Amniotic epithelial cell (primary cell): ENCODE results near the gene RHEX.

Experiments used
- DNase-seq: peaks from one replicate; pipeline ENCODE4 v3.0.0-alpha.2; 2010; ENCODE audit warnings: low read depth

Gene RHEX

GRCh38 chr1:206116873-206117150, 63.8 kb downstream of the RHEX start:
- DNase-seq = no peak

DNA sequence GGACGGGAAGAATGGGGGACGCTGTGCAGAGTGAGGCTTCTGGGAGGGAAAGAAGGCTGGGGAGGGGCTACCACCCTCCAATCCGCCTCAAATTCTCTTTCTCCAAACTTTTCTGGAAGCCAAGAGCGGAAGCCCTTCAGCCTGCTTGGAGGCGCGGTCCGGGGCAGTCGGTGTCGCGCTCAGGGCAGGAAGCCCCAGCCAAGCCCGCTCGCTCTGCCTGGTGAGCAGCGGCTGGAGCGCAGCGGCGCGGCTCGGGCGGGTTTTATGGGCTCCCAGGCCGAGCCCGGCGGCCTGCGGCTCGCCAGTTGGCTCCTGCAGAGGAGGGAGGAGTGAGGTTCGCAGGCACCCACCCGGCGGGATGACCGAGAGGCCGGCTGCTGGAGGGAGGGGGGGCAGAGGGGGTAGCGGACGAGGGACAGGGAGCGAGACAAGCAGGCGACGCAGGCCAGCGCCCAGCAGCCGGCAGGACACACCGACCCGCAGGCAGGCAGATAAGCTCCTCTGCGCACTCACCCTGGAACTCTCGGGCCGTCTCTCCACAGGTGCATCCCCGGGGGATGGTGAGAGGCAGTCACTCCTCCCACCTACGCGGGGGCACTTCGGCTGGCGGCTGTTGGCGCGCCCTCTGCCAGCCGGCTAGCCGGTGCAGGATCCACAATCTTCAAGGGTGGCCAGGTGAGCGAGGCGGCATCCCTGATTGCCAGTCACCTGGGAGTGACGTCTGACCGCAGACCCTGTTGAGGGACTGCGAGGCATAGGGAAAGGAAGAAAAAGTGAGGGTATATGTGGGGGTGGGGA, 64.4 kb downstream of the RHEX start, which contains the start of gene AVPR1B:
Gene AVPR1B (minus strand): TSS at position 238 of the 798 bp plus-strand sequence. CDS start 498 bp downstream, outside the sequence.
- no peak for DNase-seq

- no peak for DNase-seq
Measured at GRCh38 chr1:206120406-206120805, 67.4 kb downstream of the RHEX start.

DNA sequence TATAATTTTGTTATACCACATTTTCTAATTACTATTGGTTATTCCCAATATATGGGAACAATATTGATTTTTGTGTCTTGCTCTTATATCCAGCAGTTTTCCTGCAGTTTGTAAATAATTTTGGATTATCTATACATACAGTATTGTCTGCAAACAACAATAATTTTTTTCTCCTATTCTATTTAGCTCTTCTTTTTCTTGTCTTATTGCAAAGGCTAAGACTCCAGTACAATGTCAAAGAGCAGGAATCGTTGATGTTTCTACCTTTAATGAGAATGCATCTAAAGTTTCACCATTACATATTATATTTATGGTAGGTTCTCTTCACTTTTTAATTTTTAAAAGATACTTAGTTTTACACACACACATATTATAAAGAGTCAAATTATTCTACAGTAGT, 68.3 kb downstream of the RHEX start:
- DNase-seq = no peak

DNA sequence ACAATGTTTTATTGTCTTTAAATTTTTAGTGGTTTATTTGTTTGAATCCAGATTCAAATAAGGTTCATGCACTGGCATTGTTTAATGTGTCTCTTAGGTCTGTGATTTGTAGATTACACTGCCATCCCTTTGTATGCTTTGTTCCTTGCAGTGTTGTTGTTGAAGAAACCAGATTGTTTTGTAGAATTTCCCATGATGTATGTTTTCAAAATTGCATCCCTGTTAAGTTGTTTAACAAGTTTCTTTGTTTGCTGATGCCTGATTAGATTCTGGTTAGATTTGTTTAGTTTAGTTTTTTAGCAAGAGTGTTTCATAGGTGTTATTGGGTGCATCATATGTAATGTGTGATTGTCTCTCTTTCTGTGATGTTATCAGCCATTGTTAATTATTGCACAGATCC, 69.7 kb downstream of the RHEX start:
- no peak for DNase-seq

GRCh38 chr1:206125346-206125745, 72.4 kb downstream of the RHEX start:
- no peak for DNase-seq

DNA sequence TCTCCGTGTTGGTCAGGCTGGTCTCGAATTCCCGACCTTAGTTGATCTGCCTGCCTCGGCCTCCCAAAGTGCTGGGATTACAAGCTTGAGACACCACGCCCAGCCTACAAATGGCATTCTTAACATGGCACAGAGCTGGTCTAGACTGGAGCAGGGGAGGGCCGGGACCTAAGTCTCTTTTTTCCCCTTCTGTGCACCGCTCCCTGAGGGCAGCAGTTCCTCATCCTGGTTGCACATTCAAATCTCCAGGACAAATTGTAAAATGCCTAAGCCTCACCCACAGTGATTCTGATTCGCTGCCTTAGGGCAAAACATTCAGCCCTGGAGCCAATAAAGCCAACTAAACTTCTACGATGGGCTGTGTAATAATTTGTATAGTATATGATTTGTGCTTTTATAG, 74.4 kb downstream of the RHEX start:
- DNase-seq = no peak

- no peak for DNase-seq
Measured at GRCh38 chr1:206128196-206128595, 75.2 kb downstream of the RHEX start.

DNA sequence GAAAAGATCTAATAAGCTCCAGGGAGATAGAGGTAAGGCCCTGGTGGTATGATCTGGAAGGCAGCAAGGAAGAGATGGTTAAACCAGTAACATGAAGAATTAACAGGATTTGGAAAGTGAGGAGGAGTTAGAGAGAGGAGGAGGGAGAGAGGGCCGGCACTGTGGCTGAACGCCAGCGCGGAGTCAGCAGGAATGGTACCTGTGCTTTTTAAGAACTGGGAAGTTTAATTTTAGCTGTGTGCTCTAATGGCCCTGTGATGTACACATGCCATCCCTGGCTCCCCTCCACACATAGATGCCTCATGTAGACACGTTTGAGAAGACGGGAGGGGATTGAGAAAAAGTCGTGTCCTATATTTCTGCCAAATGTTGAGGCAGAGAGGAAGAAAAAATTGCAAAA, 78.1 kb downstream of the RHEX start:
- no peak for DNase-seq

DNA sequence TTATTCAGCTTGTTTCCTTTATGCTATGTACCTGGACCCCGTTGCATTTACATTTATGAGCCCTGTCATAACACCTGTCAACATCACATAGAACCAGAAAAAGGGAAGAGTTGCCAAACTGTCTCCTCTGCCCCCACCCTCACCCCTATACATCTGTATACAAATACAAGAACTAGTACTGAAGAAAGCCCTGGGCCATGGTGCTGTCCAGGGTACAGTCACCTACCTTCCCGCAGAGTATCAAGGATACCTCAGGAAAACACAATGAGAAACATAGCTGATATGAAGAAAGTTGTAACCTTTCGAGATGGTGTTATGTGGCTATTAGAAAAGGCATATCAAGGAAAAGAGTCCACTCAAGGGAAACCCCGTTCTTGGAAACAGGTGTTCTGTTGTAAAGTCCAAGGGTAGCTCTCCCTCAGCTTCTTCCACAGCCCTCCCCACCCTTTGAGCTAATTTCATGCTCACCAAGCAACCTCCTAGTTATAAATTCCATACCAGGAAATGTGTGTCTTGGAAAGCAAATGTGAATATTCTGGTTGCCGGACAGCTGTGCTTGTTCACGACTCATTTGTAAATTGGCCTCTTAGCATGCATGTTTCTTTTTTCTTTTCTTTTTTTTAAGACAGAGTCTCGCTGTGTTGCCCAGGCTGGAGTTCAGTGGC, 80.9 kb downstream of the RHEX start:
- DNase-seq = no peak

DNA sequence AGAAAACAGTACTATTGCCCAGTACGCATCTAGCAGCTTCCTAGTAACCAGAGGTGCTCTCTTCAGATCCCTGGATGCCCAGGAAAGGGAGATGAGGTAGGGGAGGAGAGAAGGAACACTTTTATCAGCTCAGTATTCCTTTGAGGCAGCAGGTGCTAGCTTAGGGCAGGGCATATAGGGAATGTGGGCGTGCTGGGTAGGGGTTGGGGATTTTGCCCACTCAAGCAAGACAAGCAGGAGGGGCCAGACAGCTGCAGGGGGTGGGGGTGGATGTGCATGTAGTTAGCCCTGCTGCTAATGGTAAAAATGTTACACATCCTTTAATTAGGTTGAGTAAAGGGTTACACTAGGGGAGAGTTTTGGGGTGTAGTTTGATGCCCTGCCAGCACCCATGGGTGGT, 82.3 kb downstream of the RHEX start:
- DNase-seq = no peak

- DNase-seq = no peak
Measured at GRCh38 chr1:206136241-206136640, 83.3 kb downstream of the RHEX start.

GRCh38 chr1:206142011-206142410, 89.0 kb downstream of the RHEX start:
- DNase-seq = no peak

- DNase-seq = no peak
Measured at GRCh38 chr1:206142770-206143169, 89.8 kb downstream of the RHEX start.

DNA sequence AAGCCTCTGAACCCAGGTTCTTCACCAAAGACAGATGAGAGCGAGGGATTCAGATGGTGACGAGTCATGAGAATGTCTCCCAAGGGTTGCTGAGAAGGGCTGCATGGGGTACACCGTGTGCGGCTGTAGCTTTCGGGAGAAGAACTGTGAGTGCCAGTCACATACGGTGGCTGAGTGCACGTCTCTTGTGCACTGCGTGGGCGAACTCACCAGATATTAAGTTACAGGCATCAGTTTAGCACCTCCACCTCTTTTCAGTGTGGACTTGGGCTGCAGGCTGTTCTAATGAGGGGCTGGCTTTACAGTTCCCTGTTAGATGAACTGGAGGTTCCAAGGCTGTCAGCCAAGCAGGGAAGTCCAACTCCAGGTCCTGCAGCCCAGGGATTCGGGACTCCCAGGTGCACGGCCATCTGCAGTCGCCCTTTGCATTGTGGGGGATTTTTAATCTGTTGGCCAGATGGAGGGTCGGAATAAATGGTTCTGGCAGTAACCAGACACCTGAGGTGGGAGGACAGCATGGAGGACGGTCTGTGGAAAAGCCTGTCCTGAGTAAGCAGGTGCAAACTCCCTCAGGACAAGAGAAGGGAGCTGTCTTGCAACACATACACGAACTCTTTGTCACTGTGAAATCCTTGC, 90.7 kb downstream of the RHEX start:
- DNase-seq = no peak

GRCh38 chr1:206144605-206145004, 91.6 kb downstream of the RHEX start:
- no peak for DNase-seq

DNA sequence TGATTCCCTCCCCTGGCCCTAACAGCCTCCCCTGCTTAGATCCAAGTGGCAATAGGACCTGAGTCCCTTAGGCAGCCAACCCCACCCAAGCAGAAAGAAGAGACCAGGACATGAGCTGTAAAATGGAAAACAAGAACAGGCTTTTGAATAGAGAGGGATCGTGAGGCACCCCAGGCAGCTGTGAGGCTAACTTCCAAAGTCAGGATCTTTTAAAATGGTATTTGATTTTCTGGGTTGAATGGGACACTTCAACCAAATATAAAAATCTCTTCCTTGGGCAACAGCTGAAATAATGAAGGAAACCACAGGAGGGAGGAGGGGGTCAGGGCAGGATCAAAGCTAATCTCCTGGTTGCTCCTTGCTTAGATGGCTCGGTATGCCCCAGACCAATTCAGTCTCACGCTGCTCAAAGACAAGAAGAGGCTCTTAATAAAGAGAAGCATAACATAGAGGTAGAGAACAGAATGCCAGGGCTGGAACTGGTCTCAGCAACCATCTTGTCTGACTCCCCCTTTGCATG, 92.9 kb downstream of the RHEX start:
- DNase-seq = no peak
